Endothelial cell of umbilical vein (primary cell): Measurements from ENCODE around the gene TIMD4. TPM values are rescaled to one million over a fixed set of nuclear protein-coding genes. Genes with fewer than 3 reads are reported as not detected.

Source experiments
- BruUV-seq: library from RNA; stranded (reverse); fragments of 400-500 nt; replicated peaks from 2 replicates; lab custom pipeline; 2021; lab: Mats Ljungman, UMichigan
- CTCF ChIA-PET: fragments of 300-600, 350-600 bp; sonication (Branson Sonifier 250); formaldehyde crosslinking; loops from one replicate; lab custom pipeline; 2021; ENCODE audit warnings: antibody characterized with exemption, inconsistent platforms; lab: Charles Lee
- POLR2A ChIA-PET: fragments of 300-600, 350-600 bp; sonication (Branson Sonifier 250); formaldehyde crosslinking; loops from one replicate; lab custom pipeline; 2021; ENCODE audit warnings: antibody characterized with exemption, inconsistent platforms; lab: Charles Lee
- DNase-seq: peaks from one replicate; pipeline ENCODE4 v3.0.0-alpha.2; 2011; ENCODE audit warnings: low read depth, low spot score
- FAIRE-seq: peaks from 2 replicates; lab custom pipeline; 2011; peaks lifted over from hg19 to GRCh38; lab: Jason Lieb, UNC
- H2AFZ ChIP-seq: 2 replicates; pipeline ENCODE4 v1.6.0; 2012; ENCODE audit warnings: low read depth, low read length, control low read depth, inconsistent platforms
- H3K27ac ChIP-seq: 2 replicates; pipeline ENCODE4 v1.5.1; 2011; ENCODE audit warnings: low read depth, mild to moderate bottlenecking, control low read depth, low read length, moderate library complexity; ENCODE audit not compliant: insufficient read depth
- H3K27me3 ChIP-seq, 2 experiments: 2 replicates each; pipeline versions ENCODE4 v1.6.0 to v1.6.1; 2011; ENCODE audit warnings: low read length in 2 of 2, mixed read lengths in 1 of 2; ENCODE audit not compliant: control insufficient read depth in 2 of 2, insufficient read depth in 2 of 2
- H3K36me3 ChIP-seq, 2 experiments: 2 replicates in 1 of 2; 3 replicates in 1 of 2; pipeline ENCODE4 v1.5.1; 2011; ENCODE audit warnings: low read length in 2 of 2, mild to moderate bottlenecking in 1 of 2, moderate library complexity in 1 of 2; ENCODE audit not compliant: control insufficient read depth in 2 of 2, insufficient read depth in 2 of 2; ENCODE audit errors: extremely low read depth in 1 of 2
- H3K4me1 ChIP-seq: 3 replicates; pipeline ENCODE4 v1.5.1; 2011; ENCODE audit warnings: mild to moderate bottlenecking, low read length; ENCODE audit not compliant: control insufficient read depth, insufficient read depth; ENCODE audit errors: extremely low read depth
- H3K4me2 ChIP-seq: 2 replicates; pipeline ENCODE4 v1.6.1; 2011; ENCODE audit warnings: low read length, control low read depth, mixed read lengths; ENCODE audit not compliant: insufficient read depth
- H3K4me3 ChIP-seq, 3 experiments: fragments of 200-600 bp in 1 of 3; sonication (generic), shearing (Covaris generic) in 1 of 3; replicated peaks in 1 of 3; 2 replicates each; pipeline ENCODE4 v1.5.1; 2011 to 2016; ENCODE audit warnings: control low read depth in 3 of 3, low read length in 3 of 3, mild to moderate bottlenecking in 2 of 3, inconsistent platforms in 1 of 3, low read depth in 1 of 3, moderate library complexity in 1 of 3; ENCODE audit not compliant: insufficient read depth in 1 of 3
- H3K79me2 ChIP-seq: 2 replicates; pipeline ENCODE4 v1.6.0; 2012; ENCODE audit warnings: low read length, inconsistent platforms; ENCODE audit not compliant: control insufficient read depth, insufficient read depth
- H3K9ac ChIP-seq: replicated peaks from 2 replicates; pipeline ENCODE3; 2011; ENCODE audit warnings: low read length, control low read depth; ENCODE audit not compliant: insufficient read depth; ENCODE audit errors: extremely low read depth
- H3K9me1 ChIP-seq: replicated peaks from 3 replicates; pipeline ENCODE4 v1.6.0; 2011; ENCODE audit warnings: mild to moderate bottlenecking, low read length; ENCODE audit not compliant: control insufficient read depth, insufficient read depth; ENCODE audit errors: extremely low read depth
- H3K9me3 ChIP-seq: replicated peaks from 2 replicates; pipeline ENCODE4 v1.5.1; 2012; ENCODE audit warnings: low read length, inconsistent platforms; ENCODE audit not compliant: control insufficient read depth, insufficient read depth
- H4K20me1 ChIP-seq: replicated peaks from 2 replicates; pipeline ENCODE3; 2011; ENCODE audit warnings: mild to moderate bottlenecking, low read length; ENCODE audit not compliant: control insufficient read depth, insufficient read depth; ENCODE audit errors: extremely low read depth
- CTCF ChIP-seq, 2 donors: IDR thresholded peaks; 1 replicate in 1 of 2; 2 replicates in 1 of 2; pipeline ENCODE4 v1.5.1; 2011; ENCODE audit warnings: low read length in 2 of 2, mild to moderate bottlenecking in 2 of 2, moderate library complexity in 2 of 2, control low read depth in 1 of 2, inconsistent platforms in 1 of 2, low read depth in 1 of 2; ENCODE audit not compliant: insufficient read depth in 1 of 2; ENCODE audit errors: extremely low read depth in 1 of 2
- EZH2 ChIP-seq: IDR thresholded peaks from 2 replicates; pipeline ENCODE4 v1.6.1; 2012; ENCODE audit warnings: borderline replicate concordance, low read depth, mild to moderate bottlenecking, moderate library complexity, low read length, inconsistent platforms; ENCODE audit not compliant: severe bottlenecking
- GATA2 ChIP-seq: IDR thresholded peaks from 2 replicates; pipeline ENCODE4 v1.7.0; 2011; ENCODE audit warnings: low read depth, mild to moderate bottlenecking, moderate library complexity, mixed read lengths, low read length; ENCODE audit not compliant: insufficient read length, insufficient read depth
- JUN ChIP-seq: IDR thresholded peaks from 2 replicates; pipeline ENCODE4 v1.6.1; 2011; ENCODE audit warnings: borderline replicate concordance, low read depth; ENCODE audit not compliant: insufficient read length, insufficient read depth
- MAX ChIP-seq: IDR thresholded peaks from 2 replicates; pipeline ENCODE4 v1.6.1; 2011; ENCODE audit not compliant: insufficient read depth, insufficient read length
- MYC ChIP-seq: IDR thresholded peaks from one replicate; pipeline ENCODE4 v1.6.1; 2011; ENCODE audit warnings: mild to moderate bottlenecking, low read depth, low read length
- POLR2A ChIP-seq: IDR thresholded peaks from 2 replicates; pipeline ENCODE4 v1.6.1; 2012; ENCODE audit warnings: low read depth, mild to moderate bottlenecking, control low read depth, low read length
- POLR2AphosphoS5 ChIP-seq: IDR thresholded peaks from 2 replicates; pipeline ENCODE4 v1.6.1; 2012; ENCODE audit warnings: low read depth, mild to moderate bottlenecking, control low read depth, low read length, moderate library complexity; ENCODE audit not compliant: insufficient read depth
- dilution Hi-C: fragments of 300-500 bp; cut with MboI; formaldehyde crosslinking; loops from one replicate; pipeline ENCODE4 v1.15.0; 2019; ENCODE audit warnings: low sequenced_read_pairs; ENCODE audit not compliant: extremely low pct_ligation_motif_present
- intact Hi-C: fragments of 100-400 bp; cut with micrococcal nuclease; formaldehyde crosslinking; loops from one replicate; pipeline ENCODE4 v1.10.0; 2022
- polyA plus RNA-seq, 4 experiments: library from polyadenylated mRNA; depleted of rRNA in 3 of 4; stranded (reverse) in 3 of 4; unstranded in 1 of 4; fragments of >200 nt; gene quantifications; 2 replicates each; pipeline versions ENCODE4 v1.2.1 to v1.2.3, GENCODE V29; 2011 to 2012; ENCODE audit warnings: missing spikeins in 1 of 4
- total RNA-seq: library from RNA; stranded (reverse); gene quantifications from 2 replicates; pipeline ENCODE4 v1.2.3, GENCODE V29; 2021

Gene TIMD4
- total and polyA plus RNA-seq, 2 donors (not counting 3 experiments of a cell fraction or from before 2014, with no cell fraction given) = not detected

- no peak overlapping the region for H3K4me3 ChIP-seq
- no peaks in the 10 kb centered on the region for H3K4me1 ChIP-seq
- H3K4me2 ChIP-seq = no peak overlapping the region
- H4K20me1 ChIP-seq = no peaks in the 10 kb centered on the region
- peaks cover 2% of the 10 kb centered on the region for H3K9me3 ChIP-seq
- H3K9ac ChIP-seq = no peak overlapping the region
- dilution Hi-C loops (no loop called here), intact Hi-C loops (no loop called here)
- BruUV-seq = no TSS peak
- H3K27ac ChIP-seq = no peak overlapping the region
- DNase-seq = no peak
- no peaks in the 10 kb centered on the region for H3K79me2 ChIP-seq
- POLR2A ChIA-PET = no interaction called here
- no peak overlapping the region for H2AFZ ChIP-seq
- CTCF ChIA-PET = no interaction called here
- H3K9me1 ChIP-seq = no peaks in the 10 kb centered on the region
- no peaks in the 10 kb centered on the region for H3K36me3 ChIP-seq
- no peaks in the 10 kb centered on the region for H3K27me3 ChIP-seq
- TF ChIP-seq JUN = no peak
- TF ChIP-seq GATA2 = no peak
- TF ChIP-seq MAX = no peak
- no peak for TF ChIP-seq MYC
- no peak for FAIRE-seq
Observed at GRCh38 chr5:156893517-156893916, 69.5 kb downstream of the TIMD4 start.

GRCh38 chr5:156892864-156893263, 70.2 kb downstream of the TIMD4 start:
- Histone ChIP-seq H3K36me3 (no peaks in the 10 kb centered on the region), H3K9ac (no peak overlapping the region), H3K79me2 (no peaks in the 10 kb centered on the region), H3K4me2 (no peak overlapping the region), H4K20me1 (no peaks in the 10 kb centered on the region), H3K9me3 (peaks cover 2% of the 10 kb centered on the region), H3K27me3 (no peaks in the 10 kb centered on the region), H3K9me1 (no peaks in the 10 kb centered on the region), H2AFZ (no peak overlapping the region), H3K4me3 (no peak overlapping the region), H3K4me1 (no peaks in the 10 kb centered on the region), H3K27ac (no peak overlapping the region)
- dilution Hi-C loops (no loop called here), intact Hi-C loops (no loop called here)
- DNase-seq = no peak
- POLR2A ChIA-PET = no interaction called here
- no peak for TF ChIP-seq GATA2
- TF ChIP-seq POLR2A = no peak
- no peak for TF ChIP-seq EZH2
- no peak for TF ChIP-seq CTCF (IDR thresholded peaks at IDR 0.05; ENCODE audit: extremely low read depth in 1 of 2, insufficient read depth in 1 of 2, low read depth in 1 of 2, low read length in 2 of 2)
- no peak for TF ChIP-seq MYC
- no peak for TF ChIP-seq JUN
- TF ChIP-seq POLR2AphosphoS5 = no peak
- FAIRE-seq = no peak
- no TSS peak for BruUV-seq
- CTCF ChIA-PET = no interaction called here
